NCI-H524 treated with DMSO at 0.1 percent for 48 hours (cell line): ENCODE results near the gene ZNF519.
"Not testable (repeated sequence)": the region's sequence is repeated elsewhere in the genome, so short reads cannot be mapped to it uniquely, and the experiment has no call there.

ENCODE experiments used
- DNase-seq: peaks from one replicate; lab custom pipeline; 2025; lab: John Stamatoyannopoulos, UW

ZNF519 gene

GRCh38 chr18:14132271-14132700 is at the start of gene ZNF519:
Gene ZNF519, minus strand, starts transcription at chr18:14132435. Its CDS starts 158 bp downstream, at chr18:14132277.
- DNase-seq = peak; percentile 46

GRCh38 chr18:14179306-14179705 is 47.1 kb upstream of the ZNF519 start:
- no peak for DNase-seq

- peak; percentile 44 for DNase-seq
Measured at GRCh38 chr18:14178321-14179196, 46.3 kb upstream of the ZNF519 start.

GRCh38 chr18:14177540-14178320 is 45.5 kb upstream of the ZNF519 start:
- DNase-seq = not testable (repeated sequence)

- not testable (repeated sequence) for DNase-seq
Measured at GRCh38 chr18:14175404-14175803, 43.2 kb upstream of the ZNF519 start.

GRCh38 chr18:14174706-14175085 is 42.5 kb upstream of the ZNF519 start:
- no peak for DNase-seq

- DNase-seq = not testable (repeated sequence)
Measured at GRCh38 chr18:14174002-14174705, 41.9 kb upstream of the ZNF519 start.

GRCh38 chr18:14173116-14173951 is 41.1 kb upstream of the ZNF519 start:
- not testable (repeated sequence) for DNase-seq

GRCh38 chr18:14172142-14173115 is 40.2 kb upstream of the ZNF519 start:
- not testable (repeated sequence) for DNase-seq

- not testable (repeated sequence) for DNase-seq
Measured at GRCh38 chr18:14171301-14172141, 39.3 kb upstream of the ZNF519 start.

GRCh38 chr18:14170367-14171036 is 38.3 kb upstream of the ZNF519 start:
- DNase-seq = not testable (repeated sequence)

GRCh38 chr18:14162915-14163314 is 30.7 kb upstream of the ZNF519 start:
- not testable (repeated sequence) for DNase-seq

- DNase-seq = not testable (repeated sequence)
Measured at GRCh38 chr18:14151564-14152113, 19.4 kb upstream of the ZNF519 start.

GRCh38 chr18:14150766-14151165 is 18.5 kb upstream of the ZNF519 start:
- not testable (repeated sequence) for DNase-seq

- DNase-seq = not testable (repeated sequence)
Measured at GRCh38 chr18:14149916-14150420, 17.7 kb upstream of the ZNF519 start.

- not testable (repeated sequence) for DNase-seq
Measured at GRCh38 chr18:14149121-14149850, 17.1 kb upstream of the ZNF519 start.
